Ascending aorta (tissue), 2 donors: ENCODE results near the gene BBS9. TPM values are rescaled to one million over a fixed set of nuclear protein-coding genes. Genes with fewer than 3 reads are reported as not detected.

Experiments
- DNase-seq, 2 donors: peaks; one replicate each; pipeline ENCODE4 v3.0.0-alpha.2; 2019; ENCODE audit warnings: low spot score in 2 of 2
- H3K27ac ChIP-seq, 2 donors: fragments of 200-600 bp; sonication (generic); one replicate each; pipeline ENCODE4 v1.5.1; 2016 to 2017; ENCODE audit warnings: mild to moderate bottlenecking in 1 of 2
- H3K27me3 ChIP-seq: fragments of 200-600 bp; sonication (generic); one replicate; pipeline ENCODE4 v1.5.1; 2017
- H3K36me3 ChIP-seq, 2 donors: fragments of 200-600 bp; sonication (generic); one replicate each; pipeline ENCODE4 v1.5.1; 2016
- H3K4me1 ChIP-seq, 2 donors: fragments of 200-600 bp; sonication (generic); one replicate each; pipeline ENCODE4 v1.5.1; 2016 to 2017; ENCODE audit warnings: mild to moderate bottlenecking in 1 of 2
- H3K4me3 ChIP-seq, 2 donors: fragments of 200-600 bp; sonication (generic); one replicate each; pipeline ENCODE4 v1.5.1; 2016 to 2017; ENCODE audit warnings: mild to moderate bottlenecking in 1 of 2
- H3K9me3 ChIP-seq, 2 donors: fragments of 200-600 bp; sonication (generic); one replicate each; pipeline ENCODE4 v1.5.1; 2016
- intact Hi-C: fragments of 100-400 bp; cut with DNase I; formaldehyde crosslinking; loops from one replicate; pipeline ENCODE4 v1.15.1; 2023
- total RNA-seq: library from RNA; depleted of rRNA; stranded (reverse); fragments of >200 nt; gene quantifications from one replicate; pipeline ENCODE4 v1.1.0, GENCODE V29; 2016
- TF ChIP-seq, protein P1 (sequence below), 3 experiments: fragments of 200-600 bp in 2 of 3; fragments of 450-650 bp in 1 of 3; sonication (generic) in 2 of 3; IDR thresholded peaks; one replicate each; pipeline ENCODE4 v1.5.1; 2016 to 2019; ENCODE audit warnings: antibody characterized with exemption in 3 of 3, mild to moderate bottlenecking in 1 of 3, moderate library complexity in 1 of 3

Gene BBS9
- total RNA-seq, 1 donor from 2014 or later, result 23.3 TPM

DNA sequence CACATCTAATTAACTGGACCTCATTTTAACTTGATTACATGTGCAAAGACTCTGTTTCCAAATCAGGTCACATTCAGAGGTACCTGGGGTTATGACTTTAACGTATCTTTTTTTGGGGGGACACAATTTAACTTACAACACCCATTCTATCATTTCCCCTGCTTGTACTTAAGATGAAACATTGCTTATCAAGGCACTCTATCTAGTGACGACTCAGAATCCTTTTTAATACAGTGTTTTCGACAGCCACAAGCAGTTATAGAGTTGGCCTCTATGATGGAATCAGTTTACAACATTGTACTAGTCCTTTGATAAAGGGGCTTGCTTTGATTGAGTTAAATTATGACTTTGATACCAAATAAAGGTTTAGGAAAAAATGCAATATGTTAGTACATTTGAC, 22.7 kb downstream of the BBS9 start:
- H3K4me1 ChIP-seq, result no peaks in the 10 kb centered on the region
- TF ChIP-seq, protein P1, sequence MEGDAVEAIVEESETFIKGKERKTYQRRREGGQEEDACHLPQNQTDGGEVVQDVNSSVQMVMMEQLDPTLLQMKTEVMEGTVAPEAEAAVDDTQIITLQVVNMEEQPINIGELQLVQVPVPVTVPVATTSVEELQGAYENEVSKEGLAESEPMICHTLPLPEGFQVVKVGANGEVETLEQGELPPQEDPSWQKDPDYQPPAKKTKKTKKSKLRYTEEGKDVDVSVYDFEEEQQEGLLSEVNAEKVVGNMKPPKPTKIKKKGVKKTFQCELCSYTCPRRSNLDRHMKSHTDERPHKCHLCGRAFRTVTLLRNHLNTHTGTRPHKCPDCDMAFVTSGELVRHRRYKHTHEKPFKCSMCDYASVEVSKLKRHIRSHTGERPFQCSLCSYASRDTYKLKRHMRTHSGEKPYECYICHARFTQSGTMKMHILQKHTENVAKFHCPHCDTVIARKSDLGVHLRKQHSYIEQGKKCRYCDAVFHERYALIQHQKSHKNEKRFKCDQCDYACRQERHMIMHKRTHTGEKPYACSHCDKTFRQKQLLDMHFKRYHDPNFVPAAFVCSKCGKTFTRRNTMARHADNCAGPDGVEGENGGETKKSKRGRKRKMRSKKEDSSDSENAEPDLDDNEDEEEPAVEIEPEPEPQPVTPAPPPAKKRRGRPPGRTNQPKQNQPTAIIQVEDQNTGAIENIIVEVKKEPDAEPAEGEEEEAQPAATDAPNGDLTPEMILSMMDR (IDR thresholded peaks at IDR 0.05), result no peak
- no peaks in the 10 kb centered on the region for H3K27me3 ChIP-seq
- H3K36me3 ChIP-seq, result peaks cover 0 to 3% of the 10 kb centered on the region in 2 donors
- DNase-seq, result no peak
- no peaks in the 10 kb centered on the region for H3K9me3 ChIP-seq
- H3K4me3 ChIP-seq, result no peak overlapping the region
- H3K27ac ChIP-seq, result no peak overlapping the region
- intact Hi-C loops, result no loop called here

DNA sequence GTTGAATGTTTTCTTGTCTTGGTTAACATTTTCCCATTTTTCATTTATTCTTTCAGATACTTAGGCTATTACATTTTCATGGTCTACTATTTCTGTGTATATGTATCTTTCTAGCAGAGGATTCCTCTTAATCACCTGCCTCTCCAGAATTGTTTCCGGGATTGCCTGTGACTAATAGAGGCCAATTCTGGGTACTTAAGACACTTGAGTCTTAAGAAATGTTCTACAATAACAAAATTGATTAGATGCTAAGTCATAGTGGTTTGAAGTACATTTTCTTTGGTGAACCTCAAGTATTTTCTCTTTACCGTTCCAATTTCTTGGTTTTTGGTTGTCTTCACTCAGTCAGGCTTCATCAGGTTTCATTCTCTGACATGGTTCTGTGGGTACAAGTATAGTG, 26.4 kb downstream of the BBS9 start:
- no peaks in the 10 kb centered on the region for H3K27me3 ChIP-seq
- no peaks in the 10 kb centered on the region for H3K9me3 ChIP-seq
- H3K4me1 ChIP-seq, result no peaks in the 10 kb centered on the region
- H3K36me3 ChIP-seq, result peaks cover 0 to 5% of the 10 kb centered on the region in 2 donors
- intact Hi-C loops, result no loop called here
- no peak overlapping the region for H3K4me3 ChIP-seq
- no peak for DNase-seq
- no peak overlapping the region for H3K27ac ChIP-seq
- TF ChIP-seq, protein P1 (IDR thresholded peaks at IDR 0.05), result no peak

DNA sequence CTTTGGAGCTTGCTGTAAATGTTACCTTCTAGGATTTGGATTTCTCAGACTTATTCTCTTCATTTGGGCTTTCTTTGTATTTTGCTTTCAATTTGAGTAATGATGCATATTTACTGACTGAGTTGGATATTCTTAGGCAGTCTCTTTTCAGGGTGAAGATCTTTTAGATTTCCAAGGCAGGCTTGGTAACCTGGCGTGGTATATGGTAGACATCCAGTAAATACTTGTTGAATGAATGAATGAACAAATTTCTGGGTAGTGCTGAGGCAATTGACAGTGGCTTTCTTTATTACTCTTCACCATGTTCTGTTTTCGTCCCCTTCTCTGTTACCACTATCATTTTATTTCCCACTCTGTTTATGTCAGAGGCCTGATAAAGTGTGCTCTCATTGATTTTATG, 27.1 kb downstream of the BBS9 start:
- Histone ChIP-seq H3K9me3 (no peaks in the 10 kb centered on the region), H3K36me3 (peaks cover 0 to 8% of the 10 kb centered on the region in 2 donors), H3K4me1 (no peaks in the 10 kb centered on the region), H3K4me3 (no peak overlapping the region), H3K27ac (no peak overlapping the region), H3K27me3 (no peaks in the 10 kb centered on the region)
- no peak for DNase-seq
- intact Hi-C loops, result no loop called here
- TF ChIP-seq, protein P1 (IDR thresholded peaks at IDR 0.05), result no peak

DNA sequence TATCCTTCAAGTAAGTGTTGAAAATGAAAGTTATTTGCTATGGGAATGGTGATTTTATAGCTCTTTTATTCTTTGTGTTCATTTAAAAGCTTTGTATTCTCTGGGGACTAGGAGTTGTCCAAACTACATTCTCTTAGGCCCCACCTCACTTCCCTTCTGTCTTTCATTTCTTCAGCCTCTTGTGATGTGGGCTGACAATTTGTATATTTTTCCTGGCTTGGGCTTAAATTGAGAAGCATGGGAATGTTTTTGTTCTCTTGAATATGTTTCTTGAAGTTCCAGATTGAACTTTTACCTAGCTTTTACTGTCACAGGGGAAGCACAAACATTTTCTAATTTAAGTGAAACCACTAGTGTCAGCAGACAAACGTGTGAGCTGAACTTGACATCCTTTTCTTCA, 27.9 kb downstream of the BBS9 start:
- intact Hi-C loops, result no loop called here
- TF ChIP-seq, protein P1 (IDR thresholded peaks at IDR 0.05), result no peak
- no peak for DNase-seq

DNA sequence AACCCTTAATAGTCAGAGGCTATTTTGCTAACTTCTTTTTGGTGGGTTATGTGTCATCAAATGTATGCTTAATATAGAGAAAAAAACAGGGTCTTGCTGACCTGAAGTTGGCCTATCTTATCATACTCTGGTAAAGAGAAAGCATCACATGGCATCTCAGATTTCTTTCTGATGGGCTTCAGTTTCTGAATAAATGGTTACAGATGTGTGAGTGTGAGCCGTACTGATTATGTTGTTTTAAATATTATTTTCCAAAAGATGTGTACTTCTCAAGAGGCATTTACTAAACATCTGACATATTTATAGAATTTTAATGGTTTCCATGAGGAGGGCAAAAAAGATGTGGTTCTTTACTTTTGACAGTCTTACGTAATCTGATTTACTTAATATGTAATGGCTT, 28.4 kb downstream of the BBS9 start:
- Histone ChIP-seq H3K4me3 (no peak overlapping the region), H3K27ac (no peak overlapping the region), H3K4me1 (no peaks in the 10 kb centered on the region), H3K27me3 (no peaks in the 10 kb centered on the region), H3K36me3 (peaks cover 0 to 8% of the 10 kb centered on the region in 2 donors), H3K9me3 (no peaks in the 10 kb centered on the region)
- intact Hi-C loops, result no loop called here
- DNase-seq, result no peak
- TF ChIP-seq, protein P1 (IDR thresholded peaks at IDR 0.05), result no peak

More for the DNA sequence above, 27.9 kb downstream of the BBS9 start:
- Histone ChIP-seq H3K36me3 (peaks cover 0 to 8% of the 10 kb centered on the region in 2 donors), H3K9me3 (no peaks in the 10 kb centered on the region), H3K4me1 (no peaks in the 10 kb centered on the region), H3K27me3 (no peaks in the 10 kb centered on the region), H3K4me3 (no peak overlapping the region), H3K27ac (no peak overlapping the region)

DNA sequence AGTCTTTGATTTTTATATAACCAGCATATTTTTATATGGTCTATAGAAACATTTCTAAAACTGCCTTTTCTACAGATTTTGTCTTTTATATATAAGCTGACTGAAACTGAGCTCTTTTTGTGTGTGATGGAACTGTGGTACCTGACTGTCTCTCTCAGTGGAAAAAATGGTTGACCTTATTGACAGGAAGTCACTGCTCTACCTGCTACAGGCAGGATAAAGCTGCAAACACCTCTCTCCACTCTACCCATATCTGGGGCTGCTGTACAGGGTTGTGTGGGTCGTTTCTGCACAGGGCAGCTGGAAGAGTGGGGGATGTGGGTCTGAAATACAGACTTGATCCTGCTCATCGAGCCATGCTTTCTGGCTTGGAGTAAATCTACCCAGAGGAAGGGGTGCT, 48.5 kb downstream of the BBS9 start:
- Histone ChIP-seq H3K4me1 (no peaks in the 10 kb centered on the region), H3K4me3 (no peak overlapping the region), H3K36me3 (peaks cover 6 to 31% of the 10 kb centered on the region in 2 donors), H3K9me3 (no peaks in the 10 kb centered on the region), H3K27me3 (no peaks in the 10 kb centered on the region), H3K27ac (no peak overlapping the region)
- TF ChIP-seq, protein P1 (IDR thresholded peaks at IDR 0.05), result no peak
- no peak for DNase-seq
- intact Hi-C loops, result no loop called here
